ENCODE results near the gene CD200.

CD200 gene

DNA sequence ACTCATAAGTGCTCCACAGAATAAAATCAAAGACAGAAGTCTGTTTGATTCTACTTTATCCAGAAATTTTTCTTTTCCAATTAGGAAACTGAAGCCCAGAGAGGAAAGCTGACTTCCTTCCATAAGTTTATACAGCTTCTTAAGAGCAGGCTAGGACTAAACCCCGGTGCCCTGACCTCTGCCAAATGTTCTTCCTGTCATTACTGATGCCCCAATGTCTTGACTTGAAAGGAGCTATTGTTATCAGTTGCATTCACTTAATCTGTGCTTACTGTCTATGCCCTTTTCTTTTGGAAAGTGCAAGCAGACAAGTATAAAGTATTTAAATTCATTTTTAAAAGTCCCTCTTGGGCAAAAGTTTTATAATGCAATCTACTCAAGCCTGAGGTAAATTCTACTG, 18.1 kb downstream of the CD200 start:
- Histone ChIP-seq H3K14ac (ENCODE audit: low read length in 2 of 2) (no peak overlapping the region), H2BK15ac (ENCODE audit: low read depth, poor library complexity, severe bottlenecking) (no peak overlapping the region), H3K4me1 (ENCODE audit: control insufficient read depth, insufficient read depth, low read depth, low read length) (no peaks in the 10 kb centered on the region), H3K4ac (ENCODE audit: low read depth in 1 of 2, low read length in 2 of 2) (no peak overlapping the region), H3K27ac (ENCODE audit: low read length, poor library complexity, severe bottlenecking) (no peak overlapping the region), H3K23ac (ENCODE audit: low read length in 2 of 2) (no peak overlapping the region), H3K27me3 (ENCODE audit: control insufficient read depth in 1 of 2, insufficient read depth in 1 of 2, low read length in 2 of 2) (no peaks in the 10 kb centered on the region), H2BK5ac (ENCODE audit: low read depth, low read length, poor library complexity, severe bottlenecking) (no peak overlapping the region), H3K36me3 (ENCODE audit: control insufficient read depth in 1 of 2, insufficient read depth in 2 of 2, low read depth in 1 of 2, low read length in 2 of 2) (peaks cover 0 to 4% of the 10 kb centered on the region in 2 experiments), H3K9ac (ENCODE audit: low read length) (no peak overlapping the region), H3K4me3 (ENCODE audit: insufficient read depth in 1 of 2, low read depth in 1 of 2, low read length in 2 of 2) (no peak overlapping the region), H4K91ac (ENCODE audit: low read length) (no peak overlapping the region), H2AK5ac (ENCODE audit: low read length, severe bottlenecking) (no peak overlapping the region), H2BK12ac (ENCODE audit: low read length in 2 of 2) (no peak overlapping the region), H3K79me1 (replicated peaks; ENCODE audit: low read length, poor library complexity, severe bottlenecking) (no peaks in the 10 kb centered on the region), H2BK120ac (ENCODE audit: low read depth, low read length) (no peak overlapping the region), H3K4me2 (ENCODE audit: low read length, poor library complexity, severe bottlenecking) (no peak overlapping the region), H3K9me3 (ENCODE audit: control insufficient read depth, low read length) (no peaks in the 10 kb centered on the region), H3K18ac (ENCODE audit: low read depth in 1 of 2, low read length in 2 of 2) (no peak overlapping the region), H2AFZ (ENCODE audit: low read depth, low read length) (no peak overlapping the region), H4K8ac (ENCODE audit: low read length) (no peak overlapping the region)
- WGBS: 58% methylated on average over 1 of the region's 1 CpG
- no peak for DNase-seq

DNA sequence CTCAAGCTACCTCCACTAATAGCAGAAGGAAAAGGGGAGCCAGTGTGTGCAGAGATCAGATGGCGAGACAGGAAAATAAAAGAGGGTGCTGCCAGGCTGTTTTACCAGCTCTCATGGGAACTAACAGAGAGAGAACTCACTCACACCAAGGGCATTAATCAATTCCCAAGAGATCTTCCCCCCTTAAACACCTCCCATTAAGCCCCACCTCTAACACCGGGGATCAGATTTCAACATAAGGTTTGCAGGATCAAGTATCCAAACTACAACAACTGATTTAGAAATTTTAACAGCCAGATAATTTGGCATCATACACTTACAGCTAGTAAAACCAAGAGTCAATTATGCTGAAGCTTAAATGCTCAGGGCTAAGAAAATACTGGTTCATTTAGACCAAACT, 18.9 kb downstream of the CD200 start:
- Histone ChIP-seq H4K91ac (ENCODE audit: low read length) (no peak overlapping the region), H2AK5ac (ENCODE audit: low read length, severe bottlenecking) (no peak overlapping the region), H4K8ac (ENCODE audit: low read length) (no peak overlapping the region), H3K4ac (ENCODE audit: low read depth in 1 of 2, low read length in 2 of 2) (no peak overlapping the region), H3K18ac (ENCODE audit: low read depth in 1 of 2, low read length in 2 of 2) (no peak overlapping the region), H3K9me3 (ENCODE audit: control insufficient read depth, low read length) (no peaks in the 10 kb centered on the region), H3K27ac (ENCODE audit: low read length, poor library complexity, severe bottlenecking) (no peak overlapping the region), H2BK15ac (ENCODE audit: low read depth, poor library complexity, severe bottlenecking) (no peak overlapping the region), H3K4me2 (ENCODE audit: low read length, poor library complexity, severe bottlenecking) (no peak overlapping the region), H3K79me1 (replicated peaks; ENCODE audit: low read length, poor library complexity, severe bottlenecking) (no peaks in the 10 kb centered on the region), H2BK12ac (ENCODE audit: low read length in 2 of 2) (no peak overlapping the region), H3K9ac (ENCODE audit: low read length) (no peak overlapping the region), H2BK120ac (ENCODE audit: low read depth, low read length) (no peak overlapping the region), H2BK5ac (ENCODE audit: low read depth, low read length, poor library complexity, severe bottlenecking) (no peak overlapping the region), H3K23ac (ENCODE audit: low read length in 2 of 2) (no peak overlapping the region), H3K4me3 (ENCODE audit: insufficient read depth in 1 of 2, low read depth in 1 of 2, low read length in 2 of 2) (no peak overlapping the region), H2AFZ (ENCODE audit: low read depth, low read length) (no peak overlapping the region), H3K36me3 (ENCODE audit: control insufficient read depth in 1 of 2, insufficient read depth in 2 of 2, low read depth in 1 of 2, low read length in 2 of 2) (peaks cover 0 to 4% of the 10 kb centered on the region in 2 experiments), H3K14ac (ENCODE audit: low read length in 2 of 2) (no peak overlapping the region), H3K4me1 (ENCODE audit: control insufficient read depth, insufficient read depth, low read depth, low read length) (no peaks in the 10 kb centered on the region), H3K27me3 (ENCODE audit: control insufficient read depth in 1 of 2, insufficient read depth in 1 of 2, low read length in 2 of 2) (no peaks in the 10 kb centered on the region)
- no peak for DNase-seq
- 68% methylated on average over 1 of the region's 2 CpGs for WGBS

DNA sequence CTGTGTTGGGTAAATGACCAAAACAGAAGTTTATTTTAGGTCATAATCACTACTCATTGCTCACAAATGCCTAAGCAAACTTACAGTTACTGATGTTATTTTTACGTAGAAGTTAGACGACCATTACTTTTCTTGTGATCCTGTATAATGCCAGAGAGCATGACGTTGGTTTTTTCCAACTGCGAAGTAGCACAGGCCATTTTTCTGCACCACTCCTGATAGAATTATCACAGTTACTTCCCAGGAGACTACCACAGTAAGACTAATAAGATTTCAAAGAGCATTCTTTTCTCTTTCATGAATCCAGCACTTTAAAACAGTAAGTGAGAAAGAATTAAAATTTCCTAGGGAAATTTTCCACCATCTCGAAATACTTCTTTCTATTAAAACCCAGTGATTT, 19.8 kb downstream of the CD200 start:
- Histone ChIP-seq H3K4ac (ENCODE audit: low read depth in 1 of 2, low read length in 2 of 2) (no peak overlapping the region), H3K36me3 (ENCODE audit: control insufficient read depth in 1 of 2, insufficient read depth in 2 of 2, low read depth in 1 of 2, low read length in 2 of 2) (peaks cover 0 to under 1% of the 10 kb centered on the region in 2 experiments), H3K4me3 (ENCODE audit: insufficient read depth in 1 of 2, low read depth in 1 of 2, low read length in 2 of 2) (no peak overlapping the region), H3K18ac (ENCODE audit: low read depth in 1 of 2, low read length in 2 of 2) (no peak overlapping the region), H2BK120ac (ENCODE audit: low read depth, low read length) (no peak overlapping the region), H2AFZ (ENCODE audit: low read depth, low read length) (no peak overlapping the region), H2AK5ac (ENCODE audit: low read length, severe bottlenecking) (no peak overlapping the region), H2BK5ac (ENCODE audit: low read depth, low read length, poor library complexity, severe bottlenecking) (no peak overlapping the region), H3K9ac (ENCODE audit: low read length) (no peak overlapping the region), H3K79me1 (replicated peaks; ENCODE audit: low read length, poor library complexity, severe bottlenecking) (no peaks in the 10 kb centered on the region), H2BK15ac (ENCODE audit: low read depth, poor library complexity, severe bottlenecking) (no peak overlapping the region), H3K27me3 (ENCODE audit: control insufficient read depth in 1 of 2, insufficient read depth in 1 of 2, low read length in 2 of 2) (no peaks in the 10 kb centered on the region), H2BK12ac (ENCODE audit: low read length in 2 of 2) (no peak overlapping the region), H4K8ac (ENCODE audit: low read length) (no peak overlapping the region), H3K4me1 (ENCODE audit: control insufficient read depth, insufficient read depth, low read depth, low read length) (no peaks in the 10 kb centered on the region), H3K14ac (ENCODE audit: low read length in 2 of 2) (no peak overlapping the region), H3K9me3 (ENCODE audit: control insufficient read depth, low read length) (no peaks in the 10 kb centered on the region), H3K4me2 (ENCODE audit: low read length, poor library complexity, severe bottlenecking) (no peak overlapping the region), H3K23ac (ENCODE audit: low read length in 2 of 2) (no peak overlapping the region), H3K27ac (ENCODE audit: low read length, poor library complexity, severe bottlenecking) (no peak overlapping the region), H4K91ac (ENCODE audit: low read length) (no peak overlapping the region)
- 95% methylated on average over 4 of the region's 5 CpGs for WGBS
- DNase-seq: no peak

DNA sequence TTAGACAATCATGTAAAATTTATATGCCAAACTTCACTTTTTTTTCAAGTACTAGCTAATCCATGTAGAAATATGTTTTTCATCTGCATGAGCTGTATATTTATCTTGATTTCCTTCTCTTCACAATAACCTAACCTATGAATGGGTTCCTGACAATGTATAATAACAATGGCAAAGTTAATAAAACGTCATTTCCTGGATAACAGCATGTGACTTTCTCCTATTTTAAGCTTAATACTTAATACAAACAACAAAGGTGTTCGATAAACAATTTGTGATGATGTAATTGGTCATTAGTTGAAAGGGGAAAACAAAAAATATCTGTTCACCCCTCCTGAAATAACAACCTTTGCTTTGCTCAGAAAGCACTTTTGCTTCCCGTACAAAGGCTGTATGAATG, 20.4 kb downstream of the CD200 start:
- H2AFZ ChIP-seq (ENCODE audit: low read depth, low read length): no peak overlapping the region
- H3K79me1 ChIP-seq (replicated peaks; ENCODE audit: low read length, poor library complexity, severe bottlenecking): no peaks in the 10 kb centered on the region
- H2BK12ac ChIP-seq (ENCODE audit: low read length in 2 of 2): no peak overlapping the region
- no peak overlapping the region for H2AK5ac ChIP-seq (ENCODE audit: low read length, severe bottlenecking)
- no peaks in the 10 kb centered on the region for H3K9me3 ChIP-seq (ENCODE audit: control insufficient read depth, low read length)
- peaks cover 0 to 3% of the 10 kb centered on the region in 2 experiments for H3K36me3 ChIP-seq (ENCODE audit: control insufficient read depth in 1 of 2, insufficient read depth in 2 of 2, low read depth in 1 of 2, low read length in 2 of 2)
- H3K27me3 ChIP-seq (ENCODE audit: control insufficient read depth in 1 of 2, insufficient read depth in 1 of 2, low read length in 2 of 2): no peaks in the 10 kb centered on the region
- H3K14ac ChIP-seq (ENCODE audit: low read length in 2 of 2): no peak overlapping the region
- no peak for DNase-seq
- no peak overlapping the region for H2BK15ac ChIP-seq (ENCODE audit: low read depth, poor library complexity, severe bottlenecking)
- H4K91ac ChIP-seq (ENCODE audit: low read length): no peak overlapping the region
- no peak overlapping the region for H3K4me2 ChIP-seq (ENCODE audit: low read length, poor library complexity, severe bottlenecking)
- H3K9ac ChIP-seq (ENCODE audit: low read length): no peak overlapping the region
- peaks cover 2% of the 10 kb centered on the region for H3K4me1 ChIP-seq (ENCODE audit: control insufficient read depth, insufficient read depth, low read depth, low read length)
- no peak overlapping the region for H3K23ac ChIP-seq (ENCODE audit: low read length in 2 of 2)
- no peak overlapping the region for H3K27ac ChIP-seq (ENCODE audit: low read length, poor library complexity, severe bottlenecking)
- no peak overlapping the region for H4K8ac ChIP-seq (ENCODE audit: low read length)
- 100% methylated on average over 1 of the region's 3 CpGs for WGBS
- no peak overlapping the region for H3K4ac ChIP-seq (ENCODE audit: low read depth in 1 of 2, low read length in 2 of 2)
- H2BK120ac ChIP-seq (ENCODE audit: low read depth, low read length): no peak overlapping the region
- no peak overlapping the region for H2BK5ac ChIP-seq (ENCODE audit: low read depth, low read length, poor library complexity, severe bottlenecking)
- H3K18ac ChIP-seq (ENCODE audit: low read depth in 1 of 2, low read length in 2 of 2): no peak overlapping the region
- no peak overlapping the region for H3K4me3 ChIP-seq (ENCODE audit: insufficient read depth in 1 of 2, low read depth in 1 of 2, low read length in 2 of 2)

All from mesenchymal stem cell (in vitro differentiated cells and primary cell).